Stimulated activated naive B cell treated with anti-CD40 and anti-IgM and Interleukin-4, amounts not matched to agents 10 μg/mL and 1 μg/mL and 100 μg/mL, for 72 hours (primary cell): ENCODE results near the gene GFPT2.

ENCODE experiments used
- ATAC-seq, 2 donors: fragments of 150-1000 bp; cut with Tn5 transposase; replicated peaks; 2 replicates each; pipeline ENCODE4 v1.10.0; 2021; ENCODE audit warnings: moderate library complexity in 1 of 2
- DNase-seq: peaks from one replicate; pipeline ENCODE4 v3.0.0; 2021
- H3K27ac Mint-ChIP-seq: one replicate; pipeline ENCODE4 v1.8.0; 2022; ENCODE audit warnings: mild to moderate bottlenecking, mixed read lengths
- H3K27me3 Mint-ChIP-seq, 2 donors: one replicate each; pipeline ENCODE4 v1.8.0; 2022; ENCODE audit warnings: mixed read lengths in 2 of 2
- H3K36me3 Mint-ChIP-seq, 2 donors: one replicate each; pipeline ENCODE4 v1.8.0; 2022; ENCODE audit warnings: mixed read lengths in 2 of 2, mild to moderate bottlenecking in 1 of 2
- H3K4me1 Mint-ChIP-seq, 2 donors: one replicate each; pipeline ENCODE4 v1.8.0; 2022; ENCODE audit warnings: mixed read lengths in 2 of 2, mild to moderate bottlenecking in 1 of 2
- H3K4me3 Mint-ChIP-seq, 2 donors: one replicate each; pipeline ENCODE4 v1.8.0; 2022; ENCODE audit warnings: mild to moderate bottlenecking in 2 of 2, mixed read lengths in 2 of 2, moderate library complexity in 1 of 2
- H3K9me3 Mint-ChIP-seq, 2 donors: one replicate each; pipeline ENCODE4 v1.8.0; 2022; ENCODE audit warnings: mixed read lengths in 2 of 2, mild to moderate bottlenecking in 1 of 2

The GFPT2 gene

GRCh38 chr5:180382926-180383325, 29.8 kb upstream of the GFPT2 start:
- Mint-ChIP-seq H3K27ac (no peak overlapping the region), H3K4me3 (no peak overlapping the region), H3K9me3 (no peaks in the 10 kb centered on the region), H3K27me3 (peaks cover 32 to 36% of the 10 kb centered on the region in 2 donors), H3K36me3 (no peaks in the 10 kb centered on the region), H3K4me1 (peaks cover 0 to 2% of the 10 kb centered on the region in 2 donors)
- ATAC-seq (no peak), DNase-seq (no peak)

- Mint-ChIP-seq H3K4me3 (no peak overlapping the region), H3K27me3 (peaks cover 32 to 40% of the 10 kb centered on the region in 2 donors), H3K9me3 (no peaks in the 10 kb centered on the region), H3K27ac (no peak overlapping the region), H3K4me1 (peaks cover 0 to 2% of the 10 kb centered on the region in 2 donors), H3K36me3 (no peaks in the 10 kb centered on the region)
- DNase-seq: no peak
- ATAC-seq: no peak
These were observed 28.8 kb upstream of the GFPT2 start for GRCh38 chr5:180381851-180382480.

- peaks cover 0 to 2% of the 10 kb centered on the region in 2 donors for H3K4me1 Mint-ChIP-seq
- peaks cover 32 to 40% of the 10 kb centered on the region in 2 donors for H3K27me3 Mint-ChIP-seq
- no peak for DNase-seq
- ATAC-seq: no peak
- H3K9me3 Mint-ChIP-seq: no peaks in the 10 kb centered on the region
- no peaks in the 10 kb centered on the region for H3K36me3 Mint-ChIP-seq
- H3K27ac Mint-ChIP-seq: no peak overlapping the region
- no peak overlapping the region for H3K4me3 Mint-ChIP-seq
These were observed 28.3 kb upstream of the GFPT2 start for GRCh38 chr5:180381428-180381827.

GRCh38 chr5:180380856-180381255, 27.7 kb upstream of the GFPT2 start:
- ATAC-seq: no peak
- Mint-ChIP-seq H3K9me3 (no peaks in the 10 kb centered on the region), H3K27ac (no peak overlapping the region), H3K27me3 (peaks cover 32 to 40% of the 10 kb centered on the region in 2 donors), H3K4me1 (peaks cover 0 to 2% of the 10 kb centered on the region in 2 donors), H3K36me3 (no peaks in the 10 kb centered on the region), H3K4me3 (no peak overlapping the region)
- DNase-seq: no peak

GRCh38 chr5:180380441-180380840, 27.3 kb upstream of the GFPT2 start:
- Mint-ChIP-seq H3K9me3 (no peaks in the 10 kb centered on the region), H3K27ac (no peak overlapping the region), H3K27me3 (peaks cover 32 to 41% of the 10 kb centered on the region in 2 donors), H3K4me1 (peaks cover 0 to 2% of the 10 kb centered on the region in 2 donors), H3K36me3 (no peaks in the 10 kb centered on the region), H3K4me3 (no peak overlapping the region)
- ATAC-seq (no peak), DNase-seq (no peak)

- no peak for DNase-seq
- Mint-ChIP-seq H3K4me1 (peaks cover 0 to 2% of the 10 kb centered on the region in 2 donors), H3K36me3 (no peaks in the 10 kb centered on the region), H3K27me3 (peaks cover 32 to 39% of the 10 kb centered on the region in 2 donors), H3K4me3 (no peak overlapping the region), H3K27ac (no peak overlapping the region), H3K9me3 (no peaks in the 10 kb centered on the region)
- no peak for ATAC-seq
These were observed 26.4 kb upstream of the GFPT2 start for GRCh38 chr5:180379355-180380070.

- ATAC-seq (no peak), DNase-seq (no peak)
- peaks cover 26 to 33% of the 10 kb centered on the region in 2 donors for H3K27me3 Mint-ChIP-seq
- H3K4me3 Mint-ChIP-seq: no peak overlapping the region
- no peaks in the 10 kb centered on the region for H3K36me3 Mint-ChIP-seq
- no peak overlapping the region for H3K27ac Mint-ChIP-seq
- peaks cover 0 to 2% of the 10 kb centered on the region in 2 donors for H3K4me1 Mint-ChIP-seq
- H3K9me3 Mint-ChIP-seq: no peaks in the 10 kb centered on the region
These were observed 25.6 kb upstream of the GFPT2 start for GRCh38 chr5:180378438-180379344.

- H3K4me3 Mint-ChIP-seq: no peak overlapping the region
- no peak overlapping the region for H3K27ac Mint-ChIP-seq
- H3K9me3 Mint-ChIP-seq: peaks cover 0 to 2% of the 10 kb centered on the region in 2 donors
- H3K36me3 Mint-ChIP-seq: no peaks in the 10 kb centered on the region
- peaks cover 26 to 33% of the 10 kb centered on the region in 2 donors for H3K27me3 Mint-ChIP-seq
- ATAC-seq: no peak
- no peak for DNase-seq
- peaks cover 0 to 2% of the 10 kb centered on the region in 2 donors for H3K4me1 Mint-ChIP-seq
These were observed 24.5 kb upstream of the GFPT2 start for GRCh38 chr5:180377556-180378197.

GRCh38 chr5:180376511-180376910, 23.4 kb upstream of the GFPT2 start:
- Mint-ChIP-seq H3K4me3 (no peak overlapping the region), H3K36me3 (no peaks in the 10 kb centered on the region), H3K27me3 (peaks cover 17 to 27% of the 10 kb centered on the region in 2 donors), H3K9me3 (peaks cover 0 to 2% of the 10 kb centered on the region in 2 donors), H3K27ac (no peak overlapping the region), H3K4me1 (peaks cover 0 to 2% of the 10 kb centered on the region in 2 donors)
- DNase-seq: no peak
- no peak for ATAC-seq

GRCh38 chr5:180375955-180376354, 22.8 kb upstream of the GFPT2 start:
- H3K27me3 Mint-ChIP-seq: peaks cover 13 to 22% of the 10 kb centered on the region in 2 donors
- ATAC-seq: no peak
- no peak for DNase-seq
- peaks cover 0 to 2% of the 10 kb centered on the region in 2 donors for H3K4me1 Mint-ChIP-seq
- H3K9me3 Mint-ChIP-seq: peaks cover 0 to 2% of the 10 kb centered on the region in 2 donors
- H3K27ac Mint-ChIP-seq: no peak overlapping the region
- no peak overlapping the region for H3K4me3 Mint-ChIP-seq
- no peaks in the 10 kb centered on the region for H3K36me3 Mint-ChIP-seq

- peaks cover 0 to 2% of the 10 kb centered on the region in 2 donors for H3K4me1 Mint-ChIP-seq
- H3K36me3 Mint-ChIP-seq: no peaks in the 10 kb centered on the region
- no peak for ATAC-seq
These were observed 22.2 kb upstream of the GFPT2 start for GRCh38 chr5:180375291-180375690.

GRCh38 chr5:180373870-180374269, 20.7 kb upstream of the GFPT2 start:
- no peak for ATAC-seq

More at GRCh38 chr5:180375291-180375690, 22.2 kb upstream of the GFPT2 start:
- DNase-seq: no peak
- Mint-ChIP-seq H3K9me3 (peaks cover 0 to 2% of the 10 kb centered on the region in 2 donors), H3K27ac (no peak overlapping the region), H3K27me3 (peaks cover 13 to 24% of the 10 kb centered on the region in 2 donors), H3K4me3 (no peak overlapping the region)

GRCh38 chr5:180373454-180373853, 20.3 kb upstream of the GFPT2 start:
- no peaks in the 10 kb centered on the region for H3K36me3 Mint-ChIP-seq
- no peak for DNase-seq
- no peak overlapping the region for H3K27ac Mint-ChIP-seq
- no peak for ATAC-seq
- H3K4me3 Mint-ChIP-seq: no peak overlapping the region
- no peaks in the 10 kb centered on the region for H3K4me1 Mint-ChIP-seq
- peaks cover 0 to 2% of the 10 kb centered on the region in 2 donors for H3K9me3 Mint-ChIP-seq
- peaks cover 13 to 31% of the 10 kb centered on the region in 2 donors for H3K27me3 Mint-ChIP-seq

More at GRCh38 chr5:180373870-180374269, 20.7 kb upstream of the GFPT2 start:
- Mint-ChIP-seq H3K4me3 (no peak overlapping the region), H3K27ac (no peak overlapping the region), H3K4me1 (no peaks in the 10 kb centered on the region), H3K36me3 (no peaks in the 10 kb centered on the region), H3K27me3 (peaks cover 13 to 31% of the 10 kb centered on the region in 2 donors), H3K9me3 (peaks cover 0 to 2% of the 10 kb centered on the region in 2 donors)
- DNase-seq: no peak

- Mint-ChIP-seq H3K27ac (no peak overlapping the region), H3K36me3 (no peaks in the 10 kb centered on the region), H3K4me3 (no peak overlapping the region), H3K27me3 (peaks cover 13 to 22% of the 10 kb centered on the region in 2 donors), H3K4me1 (no peaks in the 10 kb centered on the region), H3K9me3 (peaks cover 0 to 2% of the 10 kb centered on the region in 2 donors)
- no peak for ATAC-seq
- DNase-seq: no peak
These were observed 18.8 kb upstream of the GFPT2 start for GRCh38 chr5:180371949-180372348.
